ENCODE results near the gene CD37.
"Not testable (repeated sequence)": the region's sequence is repeated elsewhere in the genome, so short reads cannot be mapped to it uniquely, and the experiment has no call there.

GRCh38 chr19:49373174-49373573, 38.0 kb downstream of the CD37 start:
- TF ChIP-seq EZH2 (IDR thresholded peaks at IDR 0.05; ENCODE audit: borderline replicate concordance, insufficient read depth, low read depth, low read length, poor library complexity, severe bottlenecking): not testable (repeated sequence)
- TF ChIP-seq, protein P1, sequence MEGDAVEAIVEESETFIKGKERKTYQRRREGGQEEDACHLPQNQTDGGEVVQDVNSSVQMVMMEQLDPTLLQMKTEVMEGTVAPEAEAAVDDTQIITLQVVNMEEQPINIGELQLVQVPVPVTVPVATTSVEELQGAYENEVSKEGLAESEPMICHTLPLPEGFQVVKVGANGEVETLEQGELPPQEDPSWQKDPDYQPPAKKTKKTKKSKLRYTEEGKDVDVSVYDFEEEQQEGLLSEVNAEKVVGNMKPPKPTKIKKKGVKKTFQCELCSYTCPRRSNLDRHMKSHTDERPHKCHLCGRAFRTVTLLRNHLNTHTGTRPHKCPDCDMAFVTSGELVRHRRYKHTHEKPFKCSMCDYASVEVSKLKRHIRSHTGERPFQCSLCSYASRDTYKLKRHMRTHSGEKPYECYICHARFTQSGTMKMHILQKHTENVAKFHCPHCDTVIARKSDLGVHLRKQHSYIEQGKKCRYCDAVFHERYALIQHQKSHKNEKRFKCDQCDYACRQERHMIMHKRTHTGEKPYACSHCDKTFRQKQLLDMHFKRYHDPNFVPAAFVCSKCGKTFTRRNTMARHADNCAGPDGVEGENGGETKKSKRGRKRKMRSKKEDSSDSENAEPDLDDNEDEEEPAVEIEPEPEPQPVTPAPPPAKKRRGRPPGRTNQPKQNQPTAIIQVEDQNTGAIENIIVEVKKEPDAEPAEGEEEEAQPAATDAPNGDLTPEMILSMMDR (IDR thresholded peaks at IDR 0.05): not testable (repeated sequence)
